NCI-H2029 (cell line): ENCODE results near the gene SEC31B.

Experiments used
- DNase-seq: peaks from one replicate; lab custom pipeline; 2025; lab: John Stamatoyannopoulos, UW

The SEC31B gene

GRCh38 chr10:100446130-100446761, 73.4 kb downstream of the SEC31B start:
- DNase-seq = no peak

- no peak for DNase-seq
These were observed 77.1 kb downstream of the SEC31B start for GRCh38 chr10:100442548-100442947.

- no peak for DNase-seq
These were observed 80.9 kb downstream of the SEC31B start for GRCh38 chr10:100438674-100439315.
